Skeletal muscle satellite cell (primary cell): ENCODE results near the gene IKZF4.
A peak's percentile ranks its signal among the peaks of the same experiment; 100 is the strongest.

Experiments used
- H3K27me3 ChIP-seq: 2 replicates; pipeline ENCODE4 v1.7.0; 2013; ENCODE audit warnings: low read length; ENCODE audit not compliant: control insufficient read depth, insufficient read depth
- H3K36me3 ChIP-seq: 2 replicates; pipeline ENCODE4 v1.7.0; 2013; ENCODE audit warnings: mild to moderate bottlenecking, control low read depth, low read length; ENCODE audit not compliant: insufficient read depth
- H3K4me1 ChIP-seq: 2 replicates; pipeline ENCODE4 v1.7.0; 2013; ENCODE audit warnings: low read length; ENCODE audit not compliant: control insufficient read depth, insufficient read depth
- H3K4me2 ChIP-seq: 2 replicates; pipeline ENCODE4 v1.7.0; 2013; ENCODE audit warnings: mild to moderate bottlenecking, low read length
- H3K4me3 ChIP-seq: 2 replicates; pipeline ENCODE4 v1.7.0; 2013; ENCODE audit warnings: low read length
- H3K9ac ChIP-seq: 2 replicates; pipeline ENCODE4 v1.7.0; 2013; ENCODE audit warnings: mild to moderate bottlenecking, low read depth, low read length, moderate library complexity
- H3K9me3 ChIP-seq: replicated peaks from 2 replicates; pipeline ENCODE4 v1.7.0; 2013; ENCODE audit warnings: mild to moderate bottlenecking, control low read depth, low read length

The IKZF4 gene

GRCh38 chr12:56078931-56079722, 58.3 kb downstream of the IKZF4 start:
- Histone ChIP-seq H3K27me3 (peaks cover 26% of the 10 kb centered on the region), H3K4me1 (peaks cover 6% of the 10 kb centered on the region), H3K4me3 (peak overlapping the region; percentile 89), H3K4me2 (peak overlapping the region; percentile 99), H3K36me3 (no peaks in the 10 kb centered on the region), H3K9ac (peak overlapping the region; percentile 72), H3K9me3 (no peaks in the 10 kb centered on the region)

- Histone ChIP-seq H3K27me3 (peaks cover 27% of the 10 kb centered on the region), H3K9ac (peak within 1 kb of the TSS; percentile 72), H3K4me1 (peaks cover 6% of the 10 kb centered on the region), H3K9me3 (no peaks in the 10 kb centered on the region), H3K36me3 (no peaks in the 10 kb centered on the region), H3K4me3 (peak within 1 kb of the TSS; percentile 89), H3K4me2 (peak within 1 kb of the TSS; percentile 99)
Measured at GRCh38 chr12:56079723-56080555, 59.1 kb downstream of the IKZF4 start, which contains the start of gene ERBB3. Gene ERBB3 (plus strand): TSS chr12:56080165. CDS start chr12:56080301, 136 bp downstream.

GRCh38 chr12:56080556-56081138, 59.8 kb downstream of the IKZF4 start:
- Histone ChIP-seq H3K4me1 (peaks cover 6% of the 10 kb centered on the region), H3K27me3 (peaks cover 27% of the 10 kb centered on the region), H3K9me3 (no peaks in the 10 kb centered on the region), H3K36me3 (no peaks in the 10 kb centered on the region), H3K9ac (no peak overlapping the region), H3K4me2 (peak overlapping the region; percentile 99), H3K4me3 (no peak overlapping the region)

- no peaks in the 10 kb centered on the region for H3K9me3 ChIP-seq
- peaks cover 27% of the 10 kb centered on the region for H3K27me3 ChIP-seq
- H3K9ac ChIP-seq, result no peak overlapping the region
- H3K4me3 ChIP-seq, result no peak overlapping the region
- no peaks in the 10 kb centered on the region for H3K36me3 ChIP-seq
- peaks cover 6% of the 10 kb centered on the region for H3K4me1 ChIP-seq
- no peak overlapping the region for H3K4me2 ChIP-seq
Measured at GRCh38 chr12:56081393-56082347, 60.8 kb downstream of the IKZF4 start.

- H3K9me3 ChIP-seq, result no peaks in the 10 kb centered on the region
- H3K4me2 ChIP-seq, result no peak overlapping the region
- no peak overlapping the region for H3K4me3 ChIP-seq
- no peak overlapping the region for H3K9ac ChIP-seq
- peaks cover 6% of the 10 kb centered on the region for H3K4me1 ChIP-seq
- H3K36me3 ChIP-seq, result no peaks in the 10 kb centered on the region
- peaks cover 27% of the 10 kb centered on the region for H3K27me3 ChIP-seq
Measured at GRCh38 chr12:56082382-56082781, 61.5 kb downstream of the IKZF4 start.

GRCh38 chr12:56082967-56083366, 62.1 kb downstream of the IKZF4 start:
- Histone ChIP-seq H3K4me3 (no peak overlapping the region), H3K9me3 (no peaks in the 10 kb centered on the region), H3K4me1 (peaks cover 6% of the 10 kb centered on the region), H3K36me3 (no peaks in the 10 kb centered on the region), H3K4me2 (no peak overlapping the region), H3K27me3 (peaks cover 27% of the 10 kb centered on the region), H3K9ac (no peak overlapping the region)

GRCh38 chr12:56084958-56085543, 64.2 kb downstream of the IKZF4 start:
- H3K9me3 ChIP-seq, result no peaks in the 10 kb centered on the region
- H3K4me3 ChIP-seq, result no peak overlapping the region
- no peaks in the 10 kb centered on the region for H3K36me3 ChIP-seq
- H3K27me3 ChIP-seq, result peaks cover 32% of the 10 kb centered on the region
- H3K4me1 ChIP-seq, result peaks cover 5% of the 10 kb centered on the region
- H3K9ac ChIP-seq, result no peak overlapping the region
- H3K4me2 ChIP-seq, result no peak overlapping the region

GRCh38 chr12:56086096-56086495, 65.3 kb downstream of the IKZF4 start:
- Histone ChIP-seq H3K4me2 (no peak overlapping the region), H3K36me3 (no peaks in the 10 kb centered on the region), H3K9ac (no peak overlapping the region), H3K9me3 (no peaks in the 10 kb centered on the region), H3K27me3 (peaks cover 30% of the 10 kb centered on the region), H3K4me1 (no peaks in the 10 kb centered on the region), H3K4me3 (no peak overlapping the region)

- H3K4me1 ChIP-seq, result no peaks in the 10 kb centered on the region
- H3K4me3 ChIP-seq, result no peak overlapping the region
- no peaks in the 10 kb centered on the region for H3K36me3 ChIP-seq
- no peak overlapping the region for H3K9ac ChIP-seq
- no peak overlapping the region for H3K4me2 ChIP-seq
- H3K27me3 ChIP-seq, result peaks cover 31% of the 10 kb centered on the region
- H3K9me3 ChIP-seq, result no peaks in the 10 kb centered on the region
Measured at GRCh38 chr12:56086608-56087007, 65.8 kb downstream of the IKZF4 start.

- H3K4me1 ChIP-seq, result no peaks in the 10 kb centered on the region
Measured at GRCh38 chr12:56087220-56087619, 66.4 kb downstream of the IKZF4 start.

More at GRCh38 chr12:56087220-56087619, 66.4 kb downstream of the IKZF4 start:
- Histone ChIP-seq H3K4me3 (no peak overlapping the region), H3K36me3 (no peaks in the 10 kb centered on the region), H3K4me2 (no peak overlapping the region), H3K9ac (no peak overlapping the region), H3K9me3 (no peaks in the 10 kb centered on the region), H3K27me3 (peaks cover 27% of the 10 kb centered on the region)
